Raji (cell line): ENCODE data around the gene UQCRHL.

Experiments
- POLR2A ChIP-seq: IDR thresholded peaks from 2 replicates; pipeline ENCODE4 v1.6.1; 2011; ENCODE audit warnings: low read depth, low read length, control low read depth; ENCODE audit not compliant: insufficient read depth

Gene UQCRHL

GRCh38 chr1:15843826-15844572 lies 36.5 kb upstream of the UQCRHL start:
- 0 out of 2 replicates have a peak, but pooled peaks have one; percentile 17 for TF ChIP-seq POLR2A

- no peak for TF ChIP-seq POLR2A
Measured at GRCh38 chr1:15838721-15839120, 31.3 kb upstream of the UQCRHL start.

GRCh38 chr1:15837931-15838330 lies 30.5 kb upstream of the UQCRHL start:
- no peak for TF ChIP-seq POLR2A

GRCh38 chr1:15836772-15837669 lies 29.6 kb upstream of the UQCRHL start:
- TF ChIP-seq POLR2A, result no peak

- peak; percentile 55 for TF ChIP-seq POLR2A
Measured at GRCh38 chr1:15835741-15836510, 28.5 kb upstream of the UQCRHL start.

GRCh38 chr1:15835205-15835740 lies 27.8 kb upstream of the UQCRHL start:
- TF ChIP-seq POLR2A, result no peak; the same call in 1 of the 2 replicates

GRCh38 chr1:15834406-15835204 lies 27.2 kb upstream of the UQCRHL start:
- TF ChIP-seq POLR2A, result peak; percentile 87

GRCh38 chr1:15833842-15834405 lies 26.5 kb upstream of the UQCRHL start:
- TF ChIP-seq POLR2A, result no peak

- TF ChIP-seq POLR2A, result peak; percentile 44; the same call in 1 of the 2 replicates
Measured at GRCh38 chr1:15833069-15833679, 25.7 kb upstream of the UQCRHL start.

GRCh38 chr1:15830258-15830657 lies 22.8 kb upstream of the UQCRHL start:
- TF ChIP-seq POLR2A, result no peak

GRCh38 chr1:15826810-15827507 lies 19.5 kb upstream of the UQCRHL start:
- TF ChIP-seq POLR2A, result no peak

- TF ChIP-seq POLR2A, result no peak
Measured at GRCh38 chr1:15825800-15826199, 18.4 kb upstream of the UQCRHL start.

GRCh38 chr1:15820478-15820877 lies 13.0 kb upstream of the UQCRHL start:
- no peak for TF ChIP-seq POLR2A
